NCI-H2029 treated with DMSO at 0.1 percent for 48 hours (cell line): ENCODE results near the gene PHLPP2.

ENCODE experiments used
- DNase-seq: peaks from one replicate; lab custom pipeline; 2025; lab: John Stamatoyannopoulos, UW

The PHLPP2 gene

DNA sequence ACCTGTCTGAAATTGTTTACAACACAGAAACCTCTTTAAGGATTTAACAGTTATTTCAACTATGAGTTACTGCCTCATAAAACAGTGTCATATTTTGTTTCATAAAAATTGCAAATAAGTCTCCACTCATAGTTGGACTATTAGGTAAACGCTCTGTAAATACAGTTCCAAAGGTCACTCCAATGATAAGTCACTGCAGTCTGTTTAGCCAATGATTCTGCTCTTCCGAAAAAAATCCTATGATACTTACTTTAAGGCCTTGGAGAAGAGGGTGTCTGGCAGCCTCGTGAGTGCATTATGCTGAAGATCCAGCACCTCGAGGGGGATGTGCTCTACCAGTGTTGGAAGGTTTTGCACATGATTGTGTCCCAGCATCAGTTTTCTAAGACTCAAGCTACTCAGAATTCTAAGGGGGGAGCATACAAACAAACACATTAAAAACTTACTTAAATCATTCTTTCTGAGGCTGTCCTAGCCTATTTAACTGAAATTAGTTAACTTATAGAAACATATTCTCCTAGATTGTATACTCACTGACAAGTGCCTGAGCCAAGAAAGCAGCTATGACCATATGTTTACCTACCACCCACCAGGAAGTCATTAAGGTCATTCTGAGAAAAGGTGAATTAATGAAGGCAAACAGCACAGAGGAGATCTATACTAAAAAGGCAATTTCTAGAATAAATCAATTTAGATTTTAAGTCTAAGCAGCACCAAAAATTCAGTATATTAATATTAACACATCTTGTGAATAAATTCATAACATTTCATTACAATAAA, 57.4 kb downstream of the PHLPP2 start:
- no peak for DNase-seq

DNA sequence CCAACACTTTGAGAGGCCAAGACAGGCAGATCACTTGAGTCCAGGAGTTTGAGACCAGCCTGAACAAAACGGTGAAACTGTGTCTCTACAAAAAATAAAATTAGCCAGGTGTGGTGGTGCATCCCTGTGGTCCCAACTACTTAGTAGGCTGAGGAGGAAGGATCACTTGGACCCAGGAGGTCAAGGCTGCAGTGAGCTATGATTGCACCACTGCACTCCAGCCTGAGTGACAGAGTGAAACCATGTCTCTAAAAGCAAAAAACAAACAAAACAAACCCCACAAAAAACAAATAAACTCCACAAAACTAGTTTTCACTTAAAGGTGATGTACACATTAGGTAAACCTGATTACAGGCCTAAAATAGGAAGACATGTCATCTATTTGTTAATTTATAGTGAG, 58.2 kb downstream of the PHLPP2 start:
- no peak for DNase-seq

- DNase-seq, result no peak
Observed at GRCh38 chr16:71659471-71659870, 65.0 kb downstream of the PHLPP2 start.

DNA sequence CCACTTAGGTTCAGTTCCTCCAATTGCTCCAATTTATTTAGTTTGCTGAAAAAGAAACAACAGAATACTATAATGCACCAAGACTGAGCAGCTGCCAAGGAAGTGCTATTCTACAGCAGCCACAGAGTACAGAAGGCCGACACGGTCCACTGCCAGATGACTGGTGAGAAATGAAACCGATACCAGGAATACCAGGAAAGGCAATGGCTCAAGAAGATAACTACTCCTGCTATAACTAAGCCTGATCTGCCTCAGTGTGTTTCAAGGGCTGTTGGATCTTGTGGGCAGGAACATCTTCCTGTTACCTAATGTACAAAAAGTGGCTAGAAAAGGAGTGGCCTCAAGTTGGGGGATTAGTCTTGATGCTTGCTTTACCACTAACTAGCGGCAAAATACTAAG, 65.7 kb downstream of the PHLPP2 start:
- DNase-seq, result no peak

- no peak for DNase-seq
Observed at GRCh38 chr16:71649704-71650103, 74.8 kb downstream of the PHLPP2 start.

DNA sequence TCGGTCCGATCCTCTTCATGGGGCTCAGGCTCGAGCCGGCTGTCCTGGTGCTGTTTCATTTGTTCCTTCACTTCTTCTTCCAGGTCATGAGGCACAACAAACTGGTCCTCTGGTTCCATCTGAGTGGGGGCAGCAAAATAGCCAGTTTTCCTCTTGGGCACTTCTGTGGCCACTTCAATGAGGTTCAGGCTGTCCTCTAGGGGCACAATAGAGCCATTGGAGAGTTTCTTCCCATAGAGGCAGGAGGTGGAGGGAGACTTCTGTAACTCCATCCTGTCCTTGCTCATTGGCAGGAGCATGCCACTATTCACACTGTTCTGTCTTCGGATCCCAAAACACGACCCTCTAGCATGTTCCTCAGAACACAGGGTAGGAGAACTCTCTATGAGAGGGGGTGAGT, 75.6 kb downstream of the PHLPP2 start:
- no peak for DNase-seq

- DNase-seq, result no peak
Observed at GRCh38 chr16:71648162-71648561, 76.3 kb downstream of the PHLPP2 start.

DNA sequence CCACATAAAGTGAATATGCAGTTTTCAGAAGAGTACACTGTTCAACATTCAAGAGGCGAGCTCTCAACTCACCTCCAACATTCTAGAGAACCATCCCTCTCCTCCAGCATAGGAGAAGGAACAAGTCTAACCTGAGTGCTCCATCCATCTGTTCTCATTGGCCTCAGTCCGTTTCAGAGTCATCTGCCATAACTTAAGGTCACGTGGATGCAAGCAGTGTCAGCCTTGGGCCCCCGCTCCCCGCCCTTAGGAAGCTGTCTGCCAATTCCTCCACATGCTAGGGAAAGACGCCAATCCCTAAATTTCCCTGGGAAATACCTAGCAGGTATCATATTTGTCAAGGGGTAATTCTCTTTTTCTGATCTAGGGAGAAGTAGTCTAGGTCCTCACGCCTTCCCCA, 77.1 kb downstream of the PHLPP2 start:
- no peak for DNase-seq

DNA sequence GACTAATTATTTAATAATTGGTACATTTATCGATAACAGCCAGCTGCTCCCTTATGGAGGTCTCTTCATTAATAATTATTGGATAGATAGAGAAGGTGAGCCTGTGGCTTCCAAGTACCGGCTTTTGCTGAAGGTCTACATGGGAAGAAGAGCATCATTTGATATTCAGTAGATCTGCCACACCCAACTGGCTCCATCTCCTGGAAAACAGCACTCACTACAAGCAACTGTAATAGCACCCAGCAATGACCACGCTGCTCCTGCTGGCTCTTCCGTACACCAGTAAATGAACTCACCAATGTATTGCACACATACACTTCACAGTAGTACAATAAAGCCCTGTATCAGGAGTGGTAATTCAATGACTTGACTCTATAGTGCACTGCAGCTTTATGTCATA, 79.1 kb downstream of the PHLPP2 start:
- no peak for DNase-seq

DNA sequence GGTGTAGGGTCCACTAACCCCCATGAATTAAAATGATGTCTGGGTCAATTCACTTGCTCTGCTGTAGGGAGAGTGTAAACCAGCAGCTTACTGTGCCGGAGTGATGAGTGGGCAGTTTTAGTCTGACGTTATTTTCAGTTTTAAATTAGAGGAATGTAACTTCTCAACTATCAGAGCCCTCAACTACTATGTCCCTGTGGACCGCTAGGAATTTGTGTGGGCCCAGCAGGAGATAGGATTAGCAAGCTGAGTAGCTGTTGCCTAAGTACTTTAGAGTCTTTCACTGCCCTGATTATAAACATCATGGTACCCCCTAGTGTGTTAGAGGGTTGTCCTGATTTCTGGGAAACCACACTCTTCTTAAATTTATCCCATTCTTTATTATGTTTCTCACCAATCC, 87.1 kb downstream of the PHLPP2 start:
- no peak for DNase-seq

GRCh38 chr16:71635632-71636031, 88.9 kb downstream of the PHLPP2 start:
- DNase-seq, result no peak

GRCh38 chr16:71631776-71632175, 92.7 kb downstream of the PHLPP2 start:
- no peak for DNase-seq

- DNase-seq, result no peak
Observed at GRCh38 chr16:71630808-71631207, 93.7 kb downstream of the PHLPP2 start.

DNA sequence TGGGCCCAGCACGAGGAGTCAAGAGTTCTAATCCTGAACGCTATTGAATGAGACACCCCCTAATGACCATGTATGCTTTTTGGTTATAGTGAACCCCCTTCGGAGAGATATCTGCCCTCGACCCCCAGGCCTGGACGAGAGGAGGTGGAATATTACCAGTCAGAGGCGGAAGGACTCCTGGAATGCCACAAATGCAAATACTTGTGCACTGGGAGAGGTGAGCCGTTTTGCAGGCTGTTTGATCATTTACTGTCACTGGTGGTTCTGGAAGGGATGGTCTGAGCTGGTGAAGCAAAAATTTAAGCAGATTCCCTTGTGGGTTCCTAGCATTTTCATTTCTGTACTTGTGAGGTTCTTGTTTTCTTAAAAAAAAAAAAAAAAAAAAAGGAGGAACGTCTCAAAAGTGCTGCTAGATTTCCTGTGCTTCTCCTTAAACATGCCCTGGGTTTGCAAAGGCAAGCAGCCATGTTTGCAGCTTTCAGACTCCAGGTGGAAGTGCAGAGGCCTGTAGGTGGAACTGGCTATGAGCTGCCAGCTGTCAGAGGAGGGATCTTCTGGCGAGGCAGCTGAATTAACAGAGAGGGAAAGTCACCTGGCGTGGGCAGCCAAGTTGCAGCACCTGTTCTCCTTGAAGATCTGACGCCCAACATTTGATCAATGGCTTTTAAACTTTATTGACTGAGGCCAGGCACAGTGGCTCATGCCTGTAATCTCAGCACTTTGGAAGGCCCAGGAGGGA, 95.1 kb downstream of the PHLPP2 start:
- DNase-seq, result no peak

GRCh38 chr16:71628810-71629209, 95.7 kb downstream of the PHLPP2 start:
- DNase-seq, result no peak

GRCh38 chr16:71627731-71628181, 96.7 kb downstream of the PHLPP2 start:
- no peak for DNase-seq

DNA sequence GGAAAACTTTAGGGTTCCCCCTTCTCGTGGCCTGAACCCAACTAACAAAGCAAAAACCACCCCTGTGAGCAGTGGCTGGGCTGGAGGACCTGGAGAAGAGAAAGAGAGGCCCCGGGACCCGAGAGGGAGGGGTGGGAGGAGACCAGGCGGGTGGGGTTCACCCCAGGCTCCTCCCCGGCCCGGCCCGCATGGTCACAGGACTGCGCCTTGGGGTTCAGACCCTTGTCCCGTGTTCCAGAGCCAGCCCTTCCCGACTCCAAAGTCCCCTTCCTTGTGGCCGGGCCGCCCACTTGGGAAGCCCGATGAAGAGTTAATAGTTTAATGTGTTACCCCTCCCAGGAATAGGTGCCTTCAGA, 97.7 kb downstream of the PHLPP2 start:
- no peak for DNase-seq

DNA sequence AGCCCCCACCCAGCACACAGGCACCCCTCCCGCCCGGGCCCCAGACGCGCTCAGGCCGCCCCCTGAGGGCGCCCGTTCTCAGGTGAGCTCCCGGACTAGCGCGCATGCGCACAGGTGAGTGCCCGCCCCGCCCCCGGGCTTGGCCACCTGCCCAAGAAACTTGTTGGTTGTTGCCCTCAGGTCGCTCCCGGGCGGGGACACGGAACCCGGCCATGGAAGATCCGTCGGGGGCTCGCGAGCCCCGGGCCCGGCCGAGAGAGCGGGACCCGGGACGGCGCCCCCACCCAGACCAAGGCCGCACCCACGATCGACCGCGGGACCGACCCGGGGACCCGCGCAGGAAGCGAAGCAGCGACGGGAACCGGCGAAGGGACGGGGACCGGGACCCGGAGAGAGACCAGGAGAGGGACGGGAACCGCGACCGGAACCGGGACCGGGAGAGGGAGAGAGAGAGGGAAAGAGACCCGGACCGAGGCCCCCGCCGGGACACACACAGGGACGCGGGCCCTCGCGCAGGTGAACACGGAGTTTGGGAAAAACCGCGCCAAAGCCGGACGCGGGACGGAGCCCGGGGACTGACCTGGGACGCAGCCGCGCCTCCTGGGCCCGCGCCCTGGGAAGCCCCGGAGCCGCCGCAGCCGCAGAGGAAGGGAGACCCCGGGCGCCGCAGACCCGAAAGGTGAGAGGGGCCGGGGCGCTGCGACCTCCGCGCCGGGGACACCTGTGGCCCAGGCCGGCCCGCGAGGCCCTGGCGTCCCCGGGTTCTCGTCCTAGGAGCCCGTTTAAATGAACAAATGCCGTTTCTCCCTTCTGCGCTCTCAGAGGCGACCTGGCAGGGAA, 98.3 kb downstream of the PHLPP2 start, which contains the start of gene MARVELD3:
Gene MARVELD3 (plus strand): TSS at position 167 of the 840 bp plus-strand sequence. CDS start 46 bp downstream, at position 213.
- DNase-seq, result no peak

DNA sequence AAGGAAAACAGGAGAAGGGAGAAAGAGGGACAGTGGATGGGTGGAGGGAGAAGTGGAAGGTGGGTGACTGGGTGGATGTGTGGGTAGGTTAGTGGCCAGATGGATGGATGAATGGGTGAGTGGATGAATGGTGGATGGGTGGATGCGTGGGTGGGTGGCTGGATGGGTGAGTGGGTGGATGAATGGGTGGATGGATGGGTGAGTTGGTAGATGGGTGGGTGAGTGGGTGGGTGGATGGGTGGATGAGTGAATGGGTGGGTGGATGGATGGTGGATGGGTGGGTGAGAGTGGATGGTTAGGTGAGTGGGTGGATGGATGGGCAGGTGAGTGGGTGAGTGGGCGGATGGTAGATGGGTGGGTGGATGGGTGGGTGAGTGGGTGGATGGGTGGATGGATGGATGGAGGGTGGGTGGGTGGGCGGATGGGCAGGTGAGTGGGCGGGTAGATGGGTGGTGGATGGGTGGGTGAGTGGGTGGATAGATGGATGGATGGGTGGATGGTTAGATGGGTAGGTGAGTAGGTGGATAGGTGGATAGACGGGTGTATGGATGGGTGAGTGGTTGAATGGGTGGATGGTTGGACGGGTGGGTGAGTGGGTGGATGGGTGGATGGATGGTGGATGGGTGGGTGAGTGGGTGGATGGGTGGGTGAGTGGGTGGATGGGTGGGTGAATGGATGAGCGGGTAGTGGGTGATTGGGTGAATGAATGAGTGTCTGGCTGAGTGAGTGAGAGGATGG, 99.2 kb downstream of the PHLPP2 start:
- DNase-seq, result no peak

GRCh38 chr16:71623597-71623996, 100.9 kb downstream of the PHLPP2 start:
- DNase-seq, result no peak

- no peak for DNase-seq
Observed at GRCh38 chr16:71622088-71622487, 102.4 kb downstream of the PHLPP2 start.

- DNase-seq, result no peak
Observed at GRCh38 chr16:71618429-71618828, 106.1 kb downstream of the PHLPP2 start.
